HepG2 (cell line): ENCODE data around the gene NUDT3.

Experiments
- HES4 ChIP-seq: sonication (generic); formaldehyde crosslinking; IDR thresholded peaks from 2 replicates; pipeline ENCODE4 v1.9.0; 2021; ENCODE audit warnings: mild to moderate bottlenecking, missing genetic modification reagents, borderline replicate concordance
- SNAPC4 ChIP-seq: sonication (generic); formaldehyde crosslinking; IDR thresholded peaks from 2 replicates; pipeline ENCODE4 v1.4.0; 2020; ENCODE audit warnings: mild to moderate bottlenecking, missing genetic modification reagents
- SP1 ChIP-seq, 2 experiments: fragments of 450-650 bp in 1 of 2; sonication (generic) in 1 of 2; formaldehyde crosslinking in 1 of 2; IDR thresholded peaks; 2 replicates each; pipeline versions ENCODE4 v1.4.0 to v1.6.1; 2016 to 2020; ENCODE audit warnings: missing genetic modification reagents in 1 of 2
- ZNF609 ChIP-seq: sonication (generic); formaldehyde crosslinking; IDR thresholded peaks from 2 replicates; pipeline ENCODE4 v1.4.0; 2020; ENCODE audit warnings: mild to moderate bottlenecking, missing genetic modification reagents, borderline replicate concordance

GRCh38 chr6:34260576-34261267 lies 131.7 kb downstream of the NUDT3 start:
- TF ChIP-seq SP1 (IDR thresholded peaks at IDR 0.05): no peak
- no peak for TF ChIP-seq SP1 (CRISPR knock-in tag; IDR thresholded peaks at IDR 0.05)
- no peak for TF ChIP-seq ZNF609 (CRISPR knock-in tag)
- TF ChIP-seq HES4 (CRISPR knock-in tag): no peak
- TF ChIP-seq SNAPC4: no peak
